Epidermal melanocyte (primary cell): ENCODE results near the gene TBL1XR1.

Source experiments
- DNase-seq: peaks from one replicate; pipeline ENCODE4 v3.0.0; 2011; ENCODE audit warnings: low spot score; ENCODE audit not compliant: insufficient read length

Gene TBL1XR1

DNA sequence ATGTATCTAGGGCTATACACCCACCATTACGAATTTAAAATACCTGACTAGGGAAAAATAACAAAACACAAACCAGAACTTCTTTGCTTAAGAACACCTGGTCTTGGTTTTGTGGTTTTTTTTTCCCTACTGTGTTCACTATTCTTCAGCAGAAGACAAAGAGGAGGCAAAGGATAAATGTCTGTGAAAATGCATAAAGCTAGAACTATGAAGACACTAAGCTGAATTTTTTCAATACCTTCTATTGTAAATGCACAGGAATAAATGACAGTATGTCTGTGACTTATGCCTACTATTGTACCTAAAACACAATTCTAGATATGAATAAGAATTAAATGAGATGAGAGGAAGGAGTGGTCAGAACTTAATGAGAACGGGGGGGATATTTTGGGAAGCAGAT, 86.9 kb downstream of the TBL1XR1 start:
- DNase-seq = no peak

GRCh38 chr3:177109688-177110330, 87.5 kb downstream of the TBL1XR1 start:
- DNase-seq = no peak

- no peak for DNase-seq
Observed at GRCh38 chr3:177108648-177109047, 88.6 kb downstream of the TBL1XR1 start.

- DNase-seq = no peak
Observed at GRCh38 chr3:177107461-177108239, 89.6 kb downstream of the TBL1XR1 start.

DNA sequence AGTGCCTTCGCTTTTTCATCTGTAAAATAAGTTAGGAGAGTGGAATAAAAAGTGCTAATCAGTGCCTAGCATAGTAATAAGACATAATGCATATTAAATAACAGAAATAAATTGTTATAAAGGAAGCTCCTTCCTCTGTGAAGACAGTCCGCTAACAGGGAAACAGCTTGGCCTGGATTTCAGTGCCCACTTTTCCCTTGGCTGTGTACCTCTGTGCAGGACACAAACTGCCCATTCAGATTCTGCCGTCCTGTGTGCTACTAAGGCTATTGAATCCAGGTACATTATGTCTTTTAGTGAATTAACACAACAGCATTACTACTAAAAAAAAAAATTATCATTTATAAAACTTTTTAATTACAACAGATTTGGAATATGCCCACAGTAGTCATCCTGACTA, 90.7 kb downstream of the TBL1XR1 start:
- DNase-seq = no peak

- no peak for DNase-seq
Observed at GRCh38 chr3:177106184-177106583, 91.1 kb downstream of the TBL1XR1 start.

DNA sequence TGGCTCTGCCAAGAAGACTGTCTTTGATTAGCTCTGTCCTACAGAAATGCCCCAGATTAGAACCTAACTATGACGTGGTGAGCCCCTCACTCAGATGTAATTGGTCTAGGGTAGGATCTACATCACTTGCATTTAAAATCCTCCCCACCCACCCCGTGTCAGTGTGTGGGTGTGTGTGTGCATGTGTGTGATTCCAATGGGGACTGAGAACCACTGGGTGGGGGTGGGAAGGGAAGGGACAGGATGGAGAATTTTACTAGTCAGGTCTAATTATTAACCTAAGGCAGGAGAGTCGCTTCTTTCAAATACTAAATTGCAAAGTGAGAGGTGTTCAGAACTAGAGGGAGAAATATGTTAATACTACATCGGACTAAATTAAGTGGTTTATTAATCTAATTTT, 91.7 kb downstream of the TBL1XR1 start:
- no peak for DNase-seq

DNA sequence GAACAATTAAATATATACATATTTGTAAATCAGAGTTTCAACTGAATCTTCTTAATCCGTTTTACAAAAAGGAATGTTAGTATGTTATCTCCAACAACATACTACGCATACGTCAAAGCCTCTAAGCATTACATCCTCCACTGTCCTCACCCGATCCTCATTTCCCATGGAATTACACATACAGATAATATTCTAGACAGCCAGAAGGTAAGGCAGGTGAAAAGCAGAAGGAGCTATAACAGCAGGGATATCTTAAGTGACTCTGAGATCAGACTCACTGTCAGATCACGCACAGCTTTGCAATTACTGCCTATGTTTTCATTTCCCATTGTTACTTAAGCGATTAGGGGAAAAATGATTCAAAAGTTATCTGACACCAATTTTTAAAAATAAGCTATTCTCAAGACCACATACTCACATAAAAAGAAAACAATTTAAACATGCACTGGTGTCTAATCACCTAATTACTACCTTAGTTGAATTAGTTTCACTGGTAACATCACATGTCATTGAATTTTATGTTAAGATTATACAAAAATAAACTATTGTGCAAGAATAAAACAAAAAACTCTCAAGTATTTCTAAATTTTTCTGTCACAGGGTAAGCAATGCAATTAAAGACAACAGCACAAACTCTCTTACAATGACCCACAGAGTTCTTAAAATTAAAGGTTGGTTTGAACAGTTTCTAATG, 92.8 kb downstream of the TBL1XR1 start:
- DNase-seq = no peak

DNA sequence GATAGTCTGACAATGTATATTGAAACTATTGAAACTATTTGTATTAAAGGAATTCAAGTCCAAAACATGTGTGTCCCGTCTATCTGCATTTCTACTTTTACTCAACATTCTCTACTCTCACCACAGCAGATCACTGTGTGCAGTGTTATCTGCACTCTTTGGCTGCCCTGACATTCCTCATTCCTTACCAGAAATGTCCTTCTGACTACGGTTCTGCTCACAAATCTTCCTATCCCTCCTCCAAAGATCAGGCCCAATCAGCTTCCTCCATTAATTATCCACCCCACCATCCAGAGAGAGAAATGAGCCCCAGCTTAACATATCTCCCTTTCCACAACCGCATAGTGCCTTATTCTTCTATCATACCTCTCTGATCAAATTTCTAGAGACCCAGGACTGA, 94.7 kb downstream of the TBL1XR1 start:
- no peak for DNase-seq

DNA sequence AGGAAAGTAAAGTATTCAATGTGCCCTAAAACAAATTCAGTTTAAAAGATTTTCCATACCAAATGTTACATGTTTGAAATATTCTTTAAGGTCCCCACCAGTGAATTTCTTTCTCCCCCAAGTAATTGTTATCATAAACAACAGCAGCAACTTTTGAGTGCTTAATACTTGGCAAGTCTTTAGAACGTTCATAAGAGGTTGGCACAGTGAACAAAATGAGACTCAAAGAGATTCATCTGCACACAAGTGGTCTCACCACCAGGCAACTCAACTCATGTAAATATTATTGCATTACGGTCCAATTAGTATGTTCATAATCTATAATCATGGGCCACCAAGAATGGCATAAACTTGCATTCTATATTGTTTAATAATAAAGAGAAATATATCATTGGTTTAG, 98.7 kb downstream of the TBL1XR1 start:
- no peak for DNase-seq

DNA sequence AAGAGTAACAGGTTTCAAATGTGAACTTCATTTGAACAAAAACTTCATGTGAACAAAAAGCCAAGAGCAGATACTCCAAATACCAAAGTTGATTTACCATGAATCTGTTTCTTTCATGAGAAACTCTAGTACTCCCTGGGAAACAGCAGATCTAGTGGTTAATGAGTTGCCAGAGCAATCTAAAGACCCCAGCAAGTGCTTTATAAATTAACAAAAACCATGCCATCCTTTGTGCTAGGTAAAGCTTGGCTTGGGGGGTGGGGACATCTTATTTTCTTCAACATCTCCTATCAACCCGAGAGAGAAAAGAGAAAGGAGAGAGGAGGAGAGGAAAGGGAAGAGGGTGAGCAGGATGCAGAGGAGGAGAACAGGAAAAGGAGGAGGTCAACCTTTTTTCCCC, 100.7 kb downstream of the TBL1XR1 start:
- DNase-seq = no peak

DNA sequence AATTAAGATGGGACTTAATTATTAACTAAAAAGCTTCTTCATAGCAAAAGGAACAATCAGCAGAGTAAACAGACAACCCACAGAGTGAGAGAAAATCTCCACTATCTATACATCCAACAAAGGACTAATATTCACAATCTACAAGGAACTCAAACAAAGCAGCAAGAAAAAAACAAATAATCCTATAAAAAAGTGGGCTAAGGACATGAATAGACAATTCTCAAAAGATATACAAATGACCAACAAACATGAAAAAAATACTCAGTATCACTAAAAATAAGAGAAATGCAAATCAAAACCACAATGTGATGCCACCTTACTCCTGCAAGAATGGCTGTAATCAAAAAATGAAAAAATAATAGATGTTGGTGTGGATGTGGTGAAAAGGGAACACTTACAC, 103.3 kb downstream of the TBL1XR1 start:
- no peak for DNase-seq

DNA sequence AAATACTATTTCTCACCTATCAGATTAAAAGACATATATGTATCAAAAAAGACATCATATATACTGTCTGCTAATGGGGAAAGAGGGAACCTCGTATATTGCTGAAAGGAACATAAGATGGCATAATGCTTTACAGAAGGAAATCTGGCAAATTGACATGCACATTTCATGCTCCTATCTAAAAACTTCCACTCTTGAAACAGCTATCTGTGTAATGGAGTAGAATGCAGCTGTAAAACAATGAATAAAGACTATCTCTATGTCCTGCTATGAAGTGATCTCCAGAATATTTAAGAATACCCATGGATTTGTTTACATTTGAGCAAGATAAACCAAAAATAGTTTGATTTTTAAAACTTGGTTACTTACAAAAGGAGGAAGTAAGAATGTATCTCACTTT, 107.4 kb downstream of the TBL1XR1 start:
- DNase-seq = no peak

GRCh38 chr3:177089110-177089509, 108.2 kb downstream of the TBL1XR1 start:
- no peak for DNase-seq

DNA sequence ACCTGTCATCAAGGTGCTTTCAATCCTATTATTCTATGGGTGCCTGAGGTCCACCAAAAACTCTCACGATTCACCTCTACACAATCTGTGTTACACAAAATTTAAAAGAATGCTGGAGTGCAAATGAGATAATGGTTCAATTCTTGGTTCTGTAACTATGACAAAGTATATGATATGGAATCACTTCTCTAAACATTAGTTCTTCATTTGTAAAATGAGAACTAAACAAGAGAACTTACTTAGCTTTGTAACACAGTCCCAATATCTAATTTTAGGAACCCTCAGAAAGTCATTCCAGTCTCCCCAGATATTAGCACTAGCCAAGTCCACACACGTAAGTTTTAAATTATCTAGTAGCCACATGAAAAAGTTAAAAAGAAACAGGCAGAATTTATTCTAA, 111.5 kb downstream of the TBL1XR1 start:
- no peak for DNase-seq

GRCh38 chr3:177084616-177085015, 112.7 kb downstream of the TBL1XR1 start:
- no peak for DNase-seq

- DNase-seq = no peak
Observed at GRCh38 chr3:177080122-177080521, 117.2 kb downstream of the TBL1XR1 start.

GRCh38 chr3:177079684-177080083, 117.6 kb downstream of the TBL1XR1 start:
- no peak for DNase-seq

DNA sequence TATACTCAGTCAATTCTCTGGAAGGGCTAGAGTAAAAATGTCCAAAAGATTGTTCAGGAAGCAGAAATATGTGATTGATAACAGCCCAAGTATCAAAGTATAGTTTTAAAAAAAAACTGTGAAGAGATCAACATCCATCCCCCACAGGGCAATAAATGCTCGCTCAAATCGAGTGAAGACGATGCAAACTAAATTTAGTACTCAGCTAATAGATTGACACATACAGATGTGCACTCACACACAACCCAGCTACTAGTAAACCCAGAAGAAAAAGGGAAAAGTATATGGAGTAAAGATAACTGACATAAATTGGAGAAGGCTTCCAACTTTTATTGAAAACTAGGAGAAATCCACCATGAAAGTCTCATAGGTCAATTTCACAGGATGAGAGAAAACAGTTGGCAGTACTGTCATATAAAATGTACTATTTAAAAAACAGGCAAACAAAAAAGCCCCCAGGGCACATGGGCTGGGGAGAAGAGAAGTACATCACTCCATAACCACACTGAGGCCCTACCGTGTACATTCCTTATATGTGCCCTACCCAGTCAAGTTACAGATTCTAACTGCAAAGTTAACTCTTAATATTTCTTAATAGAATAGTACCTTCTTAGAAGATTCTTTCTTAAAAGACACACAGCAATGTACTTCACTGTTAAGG, 125.7 kb downstream of the TBL1XR1 start:
- no peak for DNase-seq

GRCh38 chr3:177069514-177070329, 127.6 kb downstream of the TBL1XR1 start:
- DNase-seq = no peak

DNA sequence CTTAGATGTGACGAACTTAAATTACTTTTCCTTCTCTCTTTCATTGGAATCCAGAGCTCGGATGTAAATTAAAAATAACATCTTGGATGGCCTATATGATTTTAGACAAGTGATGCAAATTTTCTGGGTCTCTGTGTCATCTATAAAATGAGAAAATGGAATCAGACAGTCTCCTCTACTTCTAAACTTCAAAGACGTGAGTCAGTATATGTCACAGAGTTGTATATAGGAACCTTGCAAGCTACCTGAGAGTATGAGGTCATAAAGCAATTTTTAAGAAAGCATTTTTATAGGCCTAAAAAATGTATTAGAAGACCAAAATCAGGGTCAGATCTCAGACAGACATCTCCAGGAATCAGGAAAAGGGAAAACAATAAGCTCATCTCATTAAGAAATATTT, 128.3 kb downstream of the TBL1XR1 start:
- DNase-seq = no peak
